HL-60/S4 treated with retinoic acid at 250 ng/mL for 4 days and 3 days (cell line): ENCODE results near the gene NBPF6.
"Not testable (repeated sequence)": the region's sequence is repeated elsewhere in the genome, so short reads cannot be mapped to it uniquely, and the experiment has no call there.

ENCODE experiments used
- in situ Hi-C: fragments of 300-500 bp; cut with MboI; formaldehyde crosslinking; loops from 2 replicates; pipeline ENCODE4 v1.7.0; 2022; ENCODE audit warnings: low sequenced_read_pairs

NBPF6 gene

GRCh38 chr1:108495008-108495407 is 44.9 kb downstream of the NBPF6 start:
- in situ Hi-C loops = not testable (repeated sequence)

- in situ Hi-C loops = not testable (repeated sequence)
Measured at GRCh38 chr1:108496856-108497255, 46.7 kb downstream of the NBPF6 start.

GRCh38 chr1:108502138-108502537 is 52.0 kb downstream of the NBPF6 start:
- in situ Hi-C loops = loop anchor here (25.0 kb wide), 2 partner anchors 140 to 715 kb away; no protein-coding TSS in a partner anchor

- in situ Hi-C loops = loop anchor here (25.0 kb wide), 2 partner anchors 140 to 715 kb away; no protein-coding TSS in a partner anchor
Measured at GRCh38 chr1:108502624-108503023, 52.5 kb downstream of the NBPF6 start.

- in situ Hi-C loops = loop anchor here (25.0 kb wide), 2 partner anchors 141 to 716 kb away; no protein-coding TSS in a partner anchor
Measured at GRCh38 chr1:108503062-108503733, 53.1 kb downstream of the NBPF6 start.

- in situ Hi-C loops = loop anchor here (25.0 kb wide), 2 partner anchors 142 to 717 kb away; no protein-coding TSS in a partner anchor
Measured at GRCh38 chr1:108504447-108504846, 54.3 kb downstream of the NBPF6 start.

- in situ Hi-C loops = loop anchor here (25.0 kb wide), 2 partner anchors 143 to 718 kb away; no protein-coding TSS in a partner anchor
Measured at GRCh38 chr1:108505763-108506070, 55.6 kb downstream of the NBPF6 start.

- in situ Hi-C loops = loop anchor here (10.0 to 25.0 kb wide), 3 partner anchors 133 to 724 kb away; no protein-coding TSS in a partner anchor
Measured at GRCh38 chr1:108511764-108512163, 61.6 kb downstream of the NBPF6 start.

- in situ Hi-C loops = loop anchor here (10.0 to 25.0 kb wide), 3 partner anchors 132 to 725 kb away; no protein-coding TSS in a partner anchor
Measured at GRCh38 chr1:108512239-108513043, 62.3 kb downstream of the NBPF6 start.

- in situ Hi-C loops = loop anchor here (10.0 to 25.0 kb wide), 3 partner anchors 132 to 726 kb away; no protein-coding TSS in a partner anchor
Measured at GRCh38 chr1:108513044-108513415, 62.9 kb downstream of the NBPF6 start.

- in situ Hi-C loops = loop anchor here (10.0 to 25.0 kb wide), 3 partner anchors 131 to 727 kb away; no protein-coding TSS in a partner anchor
Measured at GRCh38 chr1:108513914-108514313, 63.8 kb downstream of the NBPF6 start.

- in situ Hi-C loops = loop anchor here (10.0 to 25.0 kb wide), 3 partner anchors 127 to 730 kb away; no protein-coding TSS in a partner anchor
Measured at GRCh38 chr1:108517301-108517897, 67.3 kb downstream of the NBPF6 start.
